NCI-H187 treated with DMSO at 0.1 percent for 48 hours (cell line): ENCODE results near the gene STAT3.
"Not testable (repeated sequence)": the region's sequence is repeated elsewhere in the genome, so short reads cannot be mapped to it uniquely, and the experiment has no call there.

Experiments used
- DNase-seq: peaks from one replicate; lab custom pipeline; 2025; lab: John Stamatoyannopoulos, UW

Gene STAT3

GRCh38 chr17:42388381-42389134, at the start of gene STAT3:
STAT3 (minus strand) TSS chr17:42388442; CDS start chr17:42348516, 39,926 bp downstream.
- DNase-seq = peak; percentile 97

- no peak for DNase-seq
These were observed 48.1 kb upstream of the STAT3 start for GRCh38 chr17:42436391-42436790.

- DNase-seq = no peak
These were observed 43.5 kb upstream of the STAT3 start for GRCh38 chr17:42431758-42432161.

GRCh38 chr17:42429726-42430447, 41.6 kb upstream of the STAT3 start:
- no peak for DNase-seq

- no peak for DNase-seq
These were observed 40.1 kb upstream of the STAT3 start for GRCh38 chr17:42428141-42428944.

GRCh38 chr17:42424991-42425610, 36.9 kb upstream of the STAT3 start:
- no peak for DNase-seq

- DNase-seq = no peak
These were observed 35.5 kb upstream of the STAT3 start for GRCh38 chr17:42423766-42424165.

- DNase-seq = no peak
These were observed 34.9 kb upstream of the STAT3 start, which contains the start of gene CAVIN1 for GRCh38 chr17:42422958-42423712. CAVIN1 (minus strand) TSS chr17:42423256; CDS start chr17:42423097, 159 bp downstream.

GRCh38 chr17:42422412-42422957, 34.2 kb upstream of the STAT3 start:
- DNase-seq = no peak

GRCh38 chr17:42421507-42422338, 33.5 kb upstream of the STAT3 start:
- DNase-seq = no peak

- no peak for DNase-seq
These were observed 32.9 kb upstream of the STAT3 start for GRCh38 chr17:42421136-42421506.

- DNase-seq = not testable (repeated sequence)
These were observed 29.7 kb upstream of the STAT3 start for GRCh38 chr17:42417981-42418380.

GRCh38 chr17:42414704-42415409, 26.6 kb upstream of the STAT3 start:
- DNase-seq = no peak

GRCh38 chr17:42413464-42414040, 25.3 kb upstream of the STAT3 start:
- no peak for DNase-seq

GRCh38 chr17:42411905-42412679, 23.9 kb upstream of the STAT3 start:
- no peak for DNase-seq

- DNase-seq = no peak
These were observed 23.1 kb upstream of the STAT3 start for GRCh38 chr17:42411361-42411760.

GRCh38 chr17:42410319-42410685, 22.1 kb upstream of the STAT3 start:
- no peak for DNase-seq
